Uterus (tissue), 4 donors: ENCODE data around the gene GPR87. TPM values are rescaled to one million over a fixed set of nuclear protein-coding genes. Genes with fewer than 3 reads are reported as not detected.

Experiments used
- DNase-seq, 2 donors: peaks; one replicate each; pipeline ENCODE4 v3.0.0-alpha.2; 2019 to 2020
- H3K27ac ChIP-seq, 2 donors: fragments of 200-600 bp; sonication (generic); 1 replicate in 1 of 2; 2 replicates in 1 of 2; pipeline ENCODE4 v1.5.1; 2016 to 2018
- H3K27me3 ChIP-seq, 2 donors: fragments of 200-600 bp; sonication (generic); one replicate each; pipeline ENCODE4 v1.5.1; 2018 to 2019; ENCODE audit warnings: control low read depth in 1 of 2
- H3K36me3 ChIP-seq, 2 donors: fragments of 200-600 bp; sonication (generic); one replicate each; pipeline ENCODE4 v1.5.1; 2019; ENCODE audit warnings: control low read depth in 1 of 2
- H3K4me1 ChIP-seq, 2 donors: fragments of 200-600 bp; sonication (generic); one replicate each; pipeline ENCODE4 v1.5.1; 2018 to 2019; ENCODE audit warnings: control low read depth in 1 of 2
- H3K4me3 ChIP-seq, 2 donors: fragments of 200-600 bp; sonication (generic); 1 replicate in 1 of 2; 2 replicates in 1 of 2; pipeline ENCODE4 v1.5.1; 2018 to 2019; ENCODE audit warnings: mild to moderate bottlenecking in 1 of 2
- H3K9me3 ChIP-seq, 2 donors: fragments of 200-600 bp; sonication (generic); one replicate each; pipeline ENCODE4 v1.5.1; 2019; ENCODE audit warnings: control low read depth in 1 of 2
- POLR2A ChIP-seq, 2 donors: fragments of 450-650 bp; IDR thresholded peaks; one replicate each; pipeline ENCODE4 v1.6.1; 2016; ENCODE audit warnings: antibody characterized with exemption in 2 of 2, mild to moderate bottlenecking in 1 of 2, moderate library complexity in 1 of 2
- intact Hi-C: fragments of 100-400 bp; cut with DNase I; formaldehyde crosslinking; loops from one replicate; pipeline ENCODE4 v1.15.1; 2023; ENCODE audit warnings: low total_unique reads
- total RNA-seq, 4 donors: library from RNA; depleted of rRNA in 3 of 4; stranded (reverse); fragments of >200 nt in 3 of 4; gene quantifications; one replicate each; pipeline versions ENCODE4 v1.1.0 to v1.2.4, GENCODE V29; 2014 to 2023
- TF ChIP-seq, protein P1 (sequence below), 4 experiments: fragments of 200-600 bp in 2 of 4; fragments of 450-650 bp in 2 of 4; sonication (generic) in 2 of 4; IDR thresholded peaks; one replicate each; pipeline ENCODE4 v1.5.1; 2016 to 2019; ENCODE audit warnings: antibody characterized with exemption in 4 of 4, mild to moderate bottlenecking in 2 of 4, moderate library complexity in 1 of 4
- donor health status: DM: yes; HTN: yes; CAD: no.

Gene GPR87
- total RNA-seq, 4 donors from 2014 or later, result 0.21 TPM; not detected in 3

- Histone ChIP-seq H3K9me3 (no peaks in the 10 kb centered on the region), H3K27ac (no peak overlapping the region), H3K4me3 (no peak overlapping the region), H3K36me3 (no peaks in the 10 kb centered on the region), H3K4me1 (no peaks in the 10 kb centered on the region), H3K27me3 (no peaks in the 10 kb centered on the region)
- no peak for DNase-seq
- intact Hi-C loops, result no loop called here
- TF ChIP-seq, protein P1, sequence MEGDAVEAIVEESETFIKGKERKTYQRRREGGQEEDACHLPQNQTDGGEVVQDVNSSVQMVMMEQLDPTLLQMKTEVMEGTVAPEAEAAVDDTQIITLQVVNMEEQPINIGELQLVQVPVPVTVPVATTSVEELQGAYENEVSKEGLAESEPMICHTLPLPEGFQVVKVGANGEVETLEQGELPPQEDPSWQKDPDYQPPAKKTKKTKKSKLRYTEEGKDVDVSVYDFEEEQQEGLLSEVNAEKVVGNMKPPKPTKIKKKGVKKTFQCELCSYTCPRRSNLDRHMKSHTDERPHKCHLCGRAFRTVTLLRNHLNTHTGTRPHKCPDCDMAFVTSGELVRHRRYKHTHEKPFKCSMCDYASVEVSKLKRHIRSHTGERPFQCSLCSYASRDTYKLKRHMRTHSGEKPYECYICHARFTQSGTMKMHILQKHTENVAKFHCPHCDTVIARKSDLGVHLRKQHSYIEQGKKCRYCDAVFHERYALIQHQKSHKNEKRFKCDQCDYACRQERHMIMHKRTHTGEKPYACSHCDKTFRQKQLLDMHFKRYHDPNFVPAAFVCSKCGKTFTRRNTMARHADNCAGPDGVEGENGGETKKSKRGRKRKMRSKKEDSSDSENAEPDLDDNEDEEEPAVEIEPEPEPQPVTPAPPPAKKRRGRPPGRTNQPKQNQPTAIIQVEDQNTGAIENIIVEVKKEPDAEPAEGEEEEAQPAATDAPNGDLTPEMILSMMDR (IDR thresholded peaks at IDR 0.05), result no peak
- no peak for TF ChIP-seq POLR2A (IDR thresholded peaks at IDR 0.05)
These were observed 40.5 kb downstream of the GPR87 start for GRCh38 chr3:151276038-151276686.

- Histone ChIP-seq H3K27ac (no peak overlapping the region), H3K27me3 (no peaks in the 10 kb centered on the region), H3K36me3 (no peaks in the 10 kb centered on the region), H3K9me3 (no peaks in the 10 kb centered on the region), H3K4me1 (no peaks in the 10 kb centered on the region), H3K4me3 (no peak overlapping the region)
- no peak for TF ChIP-seq POLR2A (IDR thresholded peaks at IDR 0.05)
- TF ChIP-seq, protein P1 (IDR thresholded peaks at IDR 0.05), result no peak
- DNase-seq, result no peak
- intact Hi-C loops, result no loop called here
These were observed 41.5 kb downstream of the GPR87 start for GRCh38 chr3:151275091-151275490.

DNA sequence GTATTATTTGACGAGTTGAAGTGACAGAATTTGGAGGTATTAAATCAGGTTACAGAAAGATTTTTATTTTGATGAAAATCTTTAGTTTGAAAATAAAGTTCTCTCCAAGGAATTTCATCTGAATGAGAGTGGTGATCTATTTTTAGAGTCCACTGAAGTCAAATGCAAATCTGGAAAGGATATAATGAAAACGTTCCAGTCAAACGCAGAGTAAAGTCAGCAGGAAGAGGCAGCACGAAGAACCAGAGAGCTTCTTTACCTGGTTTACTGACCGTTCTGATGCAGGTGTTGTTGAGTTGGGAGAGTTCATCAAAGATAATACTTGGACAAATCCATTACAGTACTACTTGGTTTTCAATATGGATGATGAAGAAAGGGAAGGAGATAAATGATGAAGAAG is 47.0 kb downstream of the GPR87 start:
- TF ChIP-seq POLR2A (IDR thresholded peaks at IDR 0.05), result no peak
- TF ChIP-seq, protein P1 (IDR thresholded peaks at IDR 0.05), result no peak
- Histone ChIP-seq H3K9me3 (no peaks in the 10 kb centered on the region), H3K27ac (no peak overlapping the region), H3K4me1 (no peaks in the 10 kb centered on the region), H3K27me3 (no peaks in the 10 kb centered on the region), H3K36me3 (no peaks in the 10 kb centered on the region), H3K4me3 (no peak overlapping the region)
- DNase-seq, result no peak
- intact Hi-C loops, result no loop called here

DNA sequence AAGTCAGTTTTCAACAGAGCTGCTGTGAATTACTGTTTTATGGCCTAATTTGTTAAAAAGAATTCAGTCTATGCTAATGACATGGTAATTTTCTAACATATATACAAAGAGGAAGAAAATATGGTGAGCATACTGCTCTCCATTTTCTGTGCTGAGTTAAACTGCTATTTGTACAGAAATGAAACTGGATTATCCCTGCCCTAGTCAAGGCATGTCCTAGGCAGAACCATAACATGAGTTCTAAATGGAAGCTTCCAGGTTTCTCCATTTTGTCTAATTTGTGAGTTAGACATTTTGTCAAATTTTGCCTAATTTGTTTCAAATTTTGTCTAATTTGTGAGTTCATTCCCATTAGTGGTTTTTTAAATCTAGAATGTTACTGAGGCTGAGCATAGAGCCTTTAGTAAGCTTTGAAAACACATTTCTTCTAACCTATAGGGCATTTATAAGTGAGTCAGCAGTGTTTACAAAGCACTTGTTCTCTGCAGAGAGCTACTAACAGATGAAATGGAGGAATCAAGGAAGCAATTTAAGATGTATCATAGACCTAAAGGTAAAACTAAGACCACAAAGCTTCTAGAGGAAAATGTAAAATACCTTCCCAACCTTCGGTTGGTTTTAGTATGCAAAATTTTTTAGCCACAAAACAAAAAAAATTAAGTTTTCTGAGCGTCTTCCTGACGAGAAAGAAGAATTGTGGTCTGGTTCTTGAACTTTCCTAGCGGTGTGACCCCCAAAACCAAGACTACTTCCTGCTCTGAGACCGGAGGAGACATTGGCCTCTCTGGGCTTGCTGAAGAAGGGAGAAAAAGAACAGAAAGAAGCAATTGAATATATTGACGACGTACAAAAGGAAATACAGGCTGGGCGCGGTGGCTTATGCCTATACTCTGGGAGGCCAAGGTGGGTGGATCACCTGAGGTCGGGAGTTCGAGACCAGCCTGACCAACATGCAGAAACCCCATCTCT is 48.1 kb downstream of the GPR87 start:
- H3K4me3 ChIP-seq, result no peak overlapping the region
- H3K27ac ChIP-seq, result no peak overlapping the region
- H3K36me3 ChIP-seq, result no peaks in the 10 kb centered on the region
- intact Hi-C loops, result no loop called here
- H3K27me3 ChIP-seq, result no peaks in the 10 kb centered on the region
- no peaks in the 10 kb centered on the region for H3K9me3 ChIP-seq
- no peak for TF ChIP-seq POLR2A (IDR thresholded peaks at IDR 0.05)
- TF ChIP-seq, protein P1 (IDR thresholded peaks at IDR 0.05), result no peak
- no peaks in the 10 kb centered on the region for H3K4me1 ChIP-seq
- DNase-seq, result no peak

DNA sequence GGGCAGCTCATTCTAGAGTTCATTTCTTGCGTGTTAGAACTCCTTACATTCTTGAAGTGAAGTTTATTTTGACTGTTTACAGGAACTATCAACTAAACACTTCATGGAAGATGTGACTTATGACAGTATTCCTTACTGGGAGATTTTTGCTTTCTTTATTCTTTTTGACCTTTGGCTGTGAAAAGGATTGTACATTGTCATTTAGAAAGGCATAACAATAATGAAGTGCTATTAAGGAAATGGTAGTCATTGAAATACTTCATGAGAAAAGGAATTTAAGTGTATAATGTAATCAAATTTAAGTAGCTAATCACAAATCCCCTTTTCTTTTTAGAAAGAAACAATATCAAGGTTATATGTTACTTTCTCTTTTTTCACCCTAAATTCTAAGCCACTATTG is 49.6 kb downstream of the GPR87 start:
- no peak overlapping the region for H3K4me3 ChIP-seq
- no peaks in the 10 kb centered on the region for H3K9me3 ChIP-seq
- H3K27me3 ChIP-seq, result no peaks in the 10 kb centered on the region
- H3K36me3 ChIP-seq, result no peaks in the 10 kb centered on the region
- no peak for DNase-seq
- no peaks in the 10 kb centered on the region for H3K4me1 ChIP-seq
- H3K27ac ChIP-seq, result no peak overlapping the region
- intact Hi-C loops, result no loop called here
- TF ChIP-seq, protein P1 (IDR thresholded peaks at IDR 0.05), result no peak
- TF ChIP-seq POLR2A (IDR thresholded peaks at IDR 0.05), result no peak
